ENCODE results near the gene COBLL1. TPM values are rescaled to one million over a fixed set of nuclear protein-coding genes. Genes with fewer than 3 reads are reported as not detected.

The COBLL1 gene
- total RNA-seq, 3 donors from 2014 or later: 19.5 to 30.0 (median 26.1) TPM

GRCh38 chr2:164779383-164780057, 62.1 kb downstream of the COBLL1 start:
- Histone ChIP-seq H3K4me3 (no peak overlapping the region), H3K9me3 (no peaks in the 10 kb centered on the region), H3K4me1 (ENCODE audit: low read depth) (peaks cover 7% of the 10 kb centered on the region), H3K36me3 (ENCODE audit: low read depth) (no peaks in the 10 kb centered on the region)
- intact Hi-C loops (cut with DNase I, micrococcal nuclease): no loop called here
- DNase-seq: peak in 2 of 3 donors; percentile 24 to 37
- ATAC-seq: peak; percentile 72
- TF ChIP-seq CTCF (IDR thresholded peaks at IDR 0.05): no peak

GRCh38 chr2:164778723-164779122, 62.9 kb downstream of the COBLL1 start:
- H3K4me1 ChIP-seq (ENCODE audit: low read depth): peaks cover 7% of the 10 kb centered on the region
- no peak overlapping the region for H3K4me3 ChIP-seq
- TF ChIP-seq CTCF (IDR thresholded peaks at IDR 0.05): no peak
- DNase-seq: no peak
- no peak for ATAC-seq
- intact Hi-C loops (cut with DNase I, micrococcal nuclease): no loop called here
- no peaks in the 10 kb centered on the region for H3K36me3 ChIP-seq (ENCODE audit: low read depth)
- no peaks in the 10 kb centered on the region for H3K9me3 ChIP-seq

GRCh38 chr2:164777847-164778461, 63.7 kb downstream of the COBLL1 start:
- Histone ChIP-seq H3K36me3 (ENCODE audit: low read depth) (no peaks in the 10 kb centered on the region), H3K4me3 (no peak overlapping the region), H3K9me3 (no peaks in the 10 kb centered on the region), H3K4me1 (ENCODE audit: low read depth) (peaks cover 7% of the 10 kb centered on the region)
- DNase-seq (no peak), ATAC-seq (no peak)
- intact Hi-C loops (cut with DNase I, micrococcal nuclease): no loop called here
- TF ChIP-seq CTCF (IDR thresholded peaks at IDR 0.05): no peak

- Histone ChIP-seq H3K36me3 (ENCODE audit: low read depth) (no peaks in the 10 kb centered on the region), H3K4me1 (ENCODE audit: low read depth) (no peaks in the 10 kb centered on the region), H3K4me3 (no peak overlapping the region), H3K9me3 (no peaks in the 10 kb centered on the region)
- TF ChIP-seq CTCF (IDR thresholded peaks at IDR 0.05): no peak
- intact Hi-C loops (cut with DNase I, micrococcal nuclease): no loop called here
- ATAC-seq: no peak
- DNase-seq: no peak
Measured at GRCh38 chr2:164773635-164774034, 68.0 kb downstream of the COBLL1 start.

GRCh38 chr2:164773091-164773490, 68.5 kb downstream of the COBLL1 start:
- ATAC-seq: no peak
- DNase-seq: no peak
- Histone ChIP-seq H3K4me1 (ENCODE audit: low read depth) (no peaks in the 10 kb centered on the region), H3K36me3 (ENCODE audit: low read depth) (no peaks in the 10 kb centered on the region), H3K4me3 (no peak overlapping the region), H3K9me3 (no peaks in the 10 kb centered on the region)
- no peak for TF ChIP-seq CTCF (IDR thresholded peaks at IDR 0.05)
- intact Hi-C loops (cut with DNase I, micrococcal nuclease): no loop called here
